ENCODE measurements around the gene KCNK4.
A peak's percentile ranks its signal among the peaks of the same experiment; 100 is the strongest.

The KCNK4 gene

DNA sequence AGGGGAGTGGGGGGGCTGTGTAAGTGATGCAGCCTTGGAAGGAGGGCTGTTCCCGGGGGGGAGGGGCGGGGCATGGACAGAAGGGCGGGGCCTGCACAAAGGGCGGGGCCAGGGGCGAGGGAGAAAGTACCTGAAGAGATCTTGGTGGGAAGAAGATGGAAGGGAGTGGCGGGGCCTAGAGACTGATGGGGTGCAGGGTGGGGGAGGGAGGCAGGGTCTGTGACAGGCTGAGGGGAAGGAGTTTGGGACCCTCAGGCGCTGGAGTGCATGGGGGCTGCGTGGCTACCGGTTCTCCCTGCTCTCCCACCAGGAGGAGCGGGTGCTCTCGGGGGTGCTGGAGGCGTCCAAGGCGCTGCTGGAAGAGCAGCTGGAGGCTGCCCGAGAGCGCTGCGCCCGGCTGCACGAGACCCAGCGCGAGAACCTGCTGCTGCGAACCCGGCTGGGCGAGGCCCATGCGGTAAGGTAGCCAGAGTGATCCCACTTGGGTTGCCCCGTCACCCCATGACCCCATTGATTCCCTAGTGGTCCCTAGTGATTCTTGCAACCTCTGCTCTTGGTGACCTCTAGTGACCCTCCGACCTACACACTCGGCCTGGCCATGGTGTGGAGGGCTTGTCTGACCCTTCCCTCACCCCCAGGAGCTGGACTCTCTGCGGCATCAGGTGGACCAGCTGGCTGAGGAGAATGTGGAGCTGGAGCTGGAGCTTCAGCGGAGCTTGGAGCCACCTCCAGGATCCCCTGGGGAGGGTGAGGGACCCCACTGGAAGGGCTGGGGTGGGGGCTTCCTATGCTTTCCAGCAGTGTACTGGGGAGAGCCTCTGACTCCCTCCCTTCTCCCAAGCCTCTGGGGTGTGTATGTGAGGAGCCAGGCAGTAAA is 52.0 kb downstream of the KCNK4 start:
- Histone ChIP-seq H3K4me3 (replicated peaks; ENCODE audit: insufficient read depth, low read length) (peak overlapping the region; percentile 26), H3K27ac (replicated peaks) (no peak overlapping the region), H3K27me3 (ENCODE audit: insufficient read depth, poor library complexity, severe bottlenecking) (no peaks in the 10 kb centered on the region)
- TF ChIP-seq POLR2AphosphoS5 (IDR thresholded peaks at IDR 0.05; ENCODE audit: low read depth) (no peak), SPI1 (IDR thresholded peaks at IDR 0.05; ENCODE audit: borderline replicate concordance, low read depth) (no peak), GABPA (IDR thresholded peaks at IDR 0.05; ENCODE audit: low read depth) (no peak)
- TF ChIP-seq, protein P1, sequence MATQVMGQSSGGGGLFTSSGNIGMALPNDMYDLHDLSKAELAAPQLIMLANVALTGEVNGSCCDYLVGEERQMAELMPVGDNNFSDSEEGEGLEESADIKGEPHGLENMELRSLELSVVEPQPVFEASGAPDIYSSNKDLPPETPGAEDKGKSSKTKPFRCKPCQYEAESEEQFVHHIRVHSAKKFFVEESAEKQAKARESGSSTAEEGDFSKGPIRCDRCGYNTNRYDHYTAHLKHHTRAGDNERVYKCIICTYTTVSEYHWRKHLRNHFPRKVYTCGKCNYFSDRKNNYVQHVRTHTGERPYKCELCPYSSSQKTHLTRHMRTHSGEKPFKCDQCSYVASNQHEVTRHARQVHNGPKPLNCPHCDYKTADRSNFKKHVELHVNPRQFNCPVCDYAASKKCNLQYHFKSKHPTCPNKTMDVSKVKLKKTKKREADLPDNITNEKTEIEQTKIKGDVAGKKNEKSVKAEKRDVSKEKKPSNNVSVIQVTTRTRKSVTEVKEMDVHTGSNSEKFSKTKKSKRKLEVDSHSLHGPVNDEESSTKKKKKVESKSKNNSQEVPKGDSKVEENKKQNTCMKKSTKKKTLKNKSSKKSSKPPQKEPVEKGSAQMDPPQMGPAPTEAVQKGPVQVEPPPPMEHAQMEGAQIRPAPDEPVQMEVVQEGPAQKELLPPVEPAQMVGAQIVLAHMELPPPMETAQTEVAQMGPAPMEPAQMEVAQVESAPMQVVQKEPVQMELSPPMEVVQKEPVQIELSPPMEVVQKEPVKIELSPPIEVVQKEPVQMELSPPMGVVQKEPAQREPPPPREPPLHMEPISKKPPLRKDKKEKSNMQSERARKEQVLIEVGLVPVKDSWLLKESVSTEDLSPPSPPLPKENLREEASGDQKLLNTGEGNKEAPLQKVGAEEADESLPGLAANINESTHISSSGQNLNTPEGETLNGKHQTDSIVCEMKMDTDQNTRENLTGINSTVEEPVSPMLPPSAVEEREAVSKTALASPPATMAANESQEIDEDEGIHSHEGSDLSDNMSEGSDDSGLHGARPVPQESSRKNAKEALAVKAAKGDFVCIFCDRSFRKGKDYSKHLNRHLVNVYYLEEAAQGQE (IDR thresholded peaks at IDR 0.05; ENCODE audit: insufficient replicate concordance, low read depth), result no peak
- TF ChIP-seq, protein P2, sequence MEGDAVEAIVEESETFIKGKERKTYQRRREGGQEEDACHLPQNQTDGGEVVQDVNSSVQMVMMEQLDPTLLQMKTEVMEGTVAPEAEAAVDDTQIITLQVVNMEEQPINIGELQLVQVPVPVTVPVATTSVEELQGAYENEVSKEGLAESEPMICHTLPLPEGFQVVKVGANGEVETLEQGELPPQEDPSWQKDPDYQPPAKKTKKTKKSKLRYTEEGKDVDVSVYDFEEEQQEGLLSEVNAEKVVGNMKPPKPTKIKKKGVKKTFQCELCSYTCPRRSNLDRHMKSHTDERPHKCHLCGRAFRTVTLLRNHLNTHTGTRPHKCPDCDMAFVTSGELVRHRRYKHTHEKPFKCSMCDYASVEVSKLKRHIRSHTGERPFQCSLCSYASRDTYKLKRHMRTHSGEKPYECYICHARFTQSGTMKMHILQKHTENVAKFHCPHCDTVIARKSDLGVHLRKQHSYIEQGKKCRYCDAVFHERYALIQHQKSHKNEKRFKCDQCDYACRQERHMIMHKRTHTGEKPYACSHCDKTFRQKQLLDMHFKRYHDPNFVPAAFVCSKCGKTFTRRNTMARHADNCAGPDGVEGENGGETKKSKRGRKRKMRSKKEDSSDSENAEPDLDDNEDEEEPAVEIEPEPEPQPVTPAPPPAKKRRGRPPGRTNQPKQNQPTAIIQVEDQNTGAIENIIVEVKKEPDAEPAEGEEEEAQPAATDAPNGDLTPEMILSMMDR (IDR thresholded peaks at IDR 0.05; ENCODE audit: insufficient read depth, low read length), result no peak
- no peak for DNase-seq (ENCODE audit: low read depth in 1 of 2, low spot score in 1 of 2)

DNA sequence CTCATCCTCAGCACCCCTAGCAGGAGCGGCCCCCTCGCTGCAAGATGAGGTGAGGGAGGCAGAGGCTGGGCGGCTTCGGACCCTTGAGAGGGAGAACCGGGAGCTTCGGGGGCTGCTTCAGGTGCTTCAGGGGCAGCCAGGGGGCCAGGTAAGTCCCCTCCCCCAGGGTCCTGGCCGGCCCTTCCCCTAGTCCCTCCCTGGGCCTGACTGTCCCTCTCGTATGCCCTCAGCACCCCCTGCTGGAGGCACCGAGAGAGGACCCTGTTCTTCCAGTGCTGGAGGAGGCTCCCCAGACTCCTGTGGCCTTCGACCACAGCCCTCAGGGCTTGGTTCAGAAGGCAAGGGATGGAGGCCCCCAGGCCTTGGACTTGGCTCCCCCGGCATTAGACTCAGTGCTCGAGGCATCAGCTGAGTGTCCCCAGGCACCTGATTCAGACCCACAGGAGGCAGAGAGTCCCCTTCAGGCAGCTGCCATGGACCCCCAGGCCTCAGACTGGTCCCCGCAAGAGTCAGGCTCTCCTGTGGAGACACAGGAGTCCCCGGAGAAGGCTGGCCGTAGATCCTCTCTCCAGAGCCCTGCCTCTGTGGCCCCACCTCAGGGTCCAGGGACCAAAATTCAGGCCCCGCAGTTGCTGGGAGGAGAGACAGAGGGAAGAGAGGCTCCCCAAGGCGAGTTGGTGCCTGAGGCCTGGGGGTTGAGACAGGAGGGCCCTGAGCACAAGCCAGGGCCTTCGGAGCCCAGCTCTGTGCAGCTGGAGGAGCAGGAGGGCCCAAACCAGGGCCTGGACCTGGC is 52.9 kb downstream of the KCNK4 start:
- peak in 1 of 2 experiments; percentile 41 for DNase-seq (ENCODE audit: low read depth in 1 of 2, low spot score in 1 of 2)
- TF ChIP-seq POLR2AphosphoS5 (IDR thresholded peaks at IDR 0.05; ENCODE audit: low read depth) (no peak), SPI1 (IDR thresholded peaks at IDR 0.05; ENCODE audit: borderline replicate concordance, low read depth) (no peak), GABPA (IDR thresholded peaks at IDR 0.05; ENCODE audit: low read depth) (no peak)
- TF ChIP-seq, protein P1 (IDR thresholded peaks at IDR 0.05; ENCODE audit: insufficient replicate concordance, low read depth), result no peak
- TF ChIP-seq, protein P2 (IDR thresholded peaks at IDR 0.05; ENCODE audit: insufficient read depth, low read length), result no peak
- H3K27ac ChIP-seq (replicated peaks), result no peak overlapping the region

DNA sequence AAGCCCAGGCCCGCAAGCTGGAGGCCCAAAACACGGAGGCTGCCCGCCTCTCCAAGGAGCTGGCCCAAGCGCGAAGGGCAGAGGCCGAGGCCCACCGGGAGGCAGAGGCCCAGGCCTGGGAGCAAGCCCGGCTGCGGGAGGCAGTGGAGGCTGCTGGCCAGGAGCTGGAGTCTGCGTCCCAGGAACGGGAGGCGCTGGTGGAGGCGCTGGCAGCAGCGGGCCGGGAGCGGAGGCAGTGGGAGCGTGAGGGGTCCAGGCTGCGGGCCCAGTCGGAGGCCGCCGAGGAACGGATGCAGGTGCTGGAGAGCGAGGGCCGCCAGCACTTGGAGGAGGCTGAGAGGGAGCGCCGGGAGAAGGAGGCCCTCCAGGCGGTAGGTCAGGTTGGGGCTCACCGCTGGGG is 53.7 kb downstream of the KCNK4 start:
- no peak for DNase-seq (ENCODE audit: low read depth in 1 of 2, low spot score in 1 of 2)
- no peaks in the 10 kb centered on the region for H3K27me3 ChIP-seq (ENCODE audit: insufficient read depth, poor library complexity, severe bottlenecking)
- H3K27ac ChIP-seq (replicated peaks), result no peak overlapping the region
- H3K4me3 ChIP-seq (replicated peaks; ENCODE audit: insufficient read depth, low read length), result no peak overlapping the region
- TF ChIP-seq, protein P2 (IDR thresholded peaks at IDR 0.05; ENCODE audit: insufficient read depth, low read length), result no peak
- TF ChIP-seq, protein P1 (IDR thresholded peaks at IDR 0.05; ENCODE audit: insufficient replicate concordance, low read depth), result no peak
- TF ChIP-seq POLR2AphosphoS5 (IDR thresholded peaks at IDR 0.05; ENCODE audit: low read depth) (no peak), SPI1 (IDR thresholded peaks at IDR 0.05; ENCODE audit: borderline replicate concordance, low read depth) (no peak), GABPA (IDR thresholded peaks at IDR 0.05; ENCODE audit: low read depth) (no peak)

More for the DNA sequence above, 52.9 kb downstream of the KCNK4 start:
- Histone ChIP-seq H3K27me3 (ENCODE audit: insufficient read depth, poor library complexity, severe bottlenecking) (no peaks in the 10 kb centered on the region), H3K4me3 (replicated peaks; ENCODE audit: insufficient read depth, low read length) (no peak overlapping the region)

Measured in HL-60 (cell line).